Measurements from ENCODE around the gene FOXF2. TPM values are rescaled to one million over a fixed set of nuclear protein-coding genes. Genes with fewer than 3 reads are reported as not detected.
"Not testable (repeated sequence)": the region's sequence is repeated elsewhere in the genome, so short reads cannot be mapped to it uniquely, and the experiment has no call there.

Gene FOXF2
- total RNA-seq, 1 donor from 2014 or later: not detected

DNA sequence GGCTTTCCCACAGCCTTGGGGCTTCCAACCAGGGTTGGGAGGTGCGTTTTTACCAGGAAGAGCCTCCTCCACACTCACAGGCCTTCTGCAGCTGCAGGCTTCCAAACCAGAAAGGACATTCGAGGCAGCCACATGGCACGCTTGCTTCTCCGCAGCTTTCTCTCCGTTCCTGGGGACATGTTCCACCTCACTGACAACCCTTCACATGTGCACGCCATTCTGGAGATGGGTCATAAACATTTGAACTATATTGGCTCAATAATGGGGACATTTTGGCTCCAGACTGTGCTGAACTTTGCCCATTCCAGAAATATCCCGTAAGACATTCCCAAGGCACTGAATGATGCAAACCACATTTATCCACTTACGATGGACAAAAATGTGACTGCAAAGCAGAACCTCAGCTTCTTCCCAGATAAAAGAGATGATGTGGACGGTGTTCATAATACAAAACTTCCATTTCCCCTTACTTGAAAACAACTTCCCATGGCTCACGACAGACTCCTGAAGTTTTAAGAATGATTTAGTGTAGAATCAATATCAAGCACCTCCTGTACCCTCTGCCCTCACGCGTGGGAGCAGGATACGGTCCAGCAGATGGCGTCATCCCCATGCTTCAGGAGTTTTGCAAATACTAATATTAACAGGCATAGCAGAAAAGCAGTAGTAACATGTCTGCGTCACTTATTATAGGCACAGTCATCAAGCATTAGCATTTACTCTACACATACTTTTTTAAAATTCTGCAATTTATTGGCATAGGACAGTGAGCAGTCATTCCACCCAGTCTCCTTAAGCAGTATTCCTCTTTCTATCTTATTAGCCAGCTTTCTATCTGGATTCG is 25.4 kb upstream of the FOXF2 start:
- no peaks in the 10 kb centered on the region for H3K36me3 Mint-ChIP-seq (ENCODE audit: low read depth)

DNA sequence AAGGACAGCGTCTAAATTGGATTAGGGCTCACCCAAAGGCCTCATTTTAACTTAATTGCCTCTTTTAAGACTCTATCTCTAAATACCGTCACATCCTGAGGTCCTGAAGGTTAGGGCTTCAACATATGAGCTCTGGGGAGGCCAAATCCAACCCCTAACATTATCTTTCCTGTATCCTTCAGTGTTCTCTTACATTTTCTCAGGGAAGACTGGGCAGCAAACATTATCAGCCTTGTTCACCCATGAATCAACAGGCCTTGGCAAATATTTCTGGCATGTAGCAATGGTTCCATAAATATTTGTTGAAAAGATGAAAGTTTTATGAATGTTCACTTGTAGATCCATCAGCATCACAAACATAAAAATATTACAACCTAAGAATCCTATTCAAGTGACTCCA is 24.6 kb upstream of the FOXF2 start:
- DNase-seq (ENCODE audit: low read depth, low spot score): no peak
- TF ChIP-seq, protein P1, sequence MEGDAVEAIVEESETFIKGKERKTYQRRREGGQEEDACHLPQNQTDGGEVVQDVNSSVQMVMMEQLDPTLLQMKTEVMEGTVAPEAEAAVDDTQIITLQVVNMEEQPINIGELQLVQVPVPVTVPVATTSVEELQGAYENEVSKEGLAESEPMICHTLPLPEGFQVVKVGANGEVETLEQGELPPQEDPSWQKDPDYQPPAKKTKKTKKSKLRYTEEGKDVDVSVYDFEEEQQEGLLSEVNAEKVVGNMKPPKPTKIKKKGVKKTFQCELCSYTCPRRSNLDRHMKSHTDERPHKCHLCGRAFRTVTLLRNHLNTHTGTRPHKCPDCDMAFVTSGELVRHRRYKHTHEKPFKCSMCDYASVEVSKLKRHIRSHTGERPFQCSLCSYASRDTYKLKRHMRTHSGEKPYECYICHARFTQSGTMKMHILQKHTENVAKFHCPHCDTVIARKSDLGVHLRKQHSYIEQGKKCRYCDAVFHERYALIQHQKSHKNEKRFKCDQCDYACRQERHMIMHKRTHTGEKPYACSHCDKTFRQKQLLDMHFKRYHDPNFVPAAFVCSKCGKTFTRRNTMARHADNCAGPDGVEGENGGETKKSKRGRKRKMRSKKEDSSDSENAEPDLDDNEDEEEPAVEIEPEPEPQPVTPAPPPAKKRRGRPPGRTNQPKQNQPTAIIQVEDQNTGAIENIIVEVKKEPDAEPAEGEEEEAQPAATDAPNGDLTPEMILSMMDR (conservative IDR thresholded peaks at IDR 0.05): no peak
- H3K36me3 Mint-ChIP-seq (ENCODE audit: low read depth): peaks cover 2% of the 10 kb centered on the region
- no peaks in the 10 kb centered on the region for H3K4me1 Mint-ChIP-seq
- H3K9me3 Mint-ChIP-seq: no peaks in the 10 kb centered on the region
- no peak overlapping the region for H3K4me3 Mint-ChIP-seq
- no peak overlapping the region for H3K27ac Mint-ChIP-seq (ENCODE audit: unreplicated experiment)
- H3K27me3 Mint-ChIP-seq (ENCODE audit: low read depth): peaks cover 60% of the 10 kb centered on the region

More for the DNA sequence above, 25.4 kb upstream of the FOXF2 start:
- Mint-ChIP-seq H3K4me3 (no peak overlapping the region), H3K27ac (ENCODE audit: unreplicated experiment) (no peak overlapping the region), H3K4me1 (no peaks in the 10 kb centered on the region), H3K27me3 (ENCODE audit: low read depth) (peaks cover 58% of the 10 kb centered on the region), H3K9me3 (no peaks in the 10 kb centered on the region)
- TF ChIP-seq, protein P1 (conservative IDR thresholded peaks at IDR 0.05): peak; percentile 53
- no peak for DNase-seq (ENCODE audit: low read depth, low spot score)

DNA sequence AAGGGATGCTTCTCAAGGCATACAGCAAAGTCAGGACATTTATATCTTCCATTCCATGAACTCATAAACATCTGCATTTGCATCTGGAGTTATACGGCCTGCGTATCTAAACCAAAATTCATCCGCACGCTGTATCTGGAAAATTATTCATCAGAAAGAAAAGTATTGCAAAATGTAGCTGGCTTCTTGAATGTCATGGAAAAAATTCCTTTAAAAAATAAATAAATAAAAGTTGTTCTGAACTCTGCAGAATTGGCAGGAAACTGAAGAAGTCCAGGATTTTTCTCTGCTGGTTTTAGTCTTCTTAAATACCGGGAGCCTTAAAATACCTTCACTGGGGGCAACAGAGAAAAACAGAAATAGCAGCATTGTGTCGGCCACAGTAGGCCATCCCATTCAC is 23.7 kb upstream of the FOXF2 start:
- Mint-ChIP-seq H3K27me3 (ENCODE audit: low read depth) (peaks cover 63% of the 10 kb centered on the region), H3K36me3 (ENCODE audit: low read depth) (peaks cover 3% of the 10 kb centered on the region), H3K9me3 (no peaks in the 10 kb centered on the region), H3K27ac (ENCODE audit: unreplicated experiment) (no peak overlapping the region), H3K4me3 (no peak overlapping the region), H3K4me1 (no peaks in the 10 kb centered on the region)
- TF ChIP-seq, protein P1 (conservative IDR thresholded peaks at IDR 0.05): no peak
- DNase-seq (ENCODE audit: low read depth, low spot score): no peak

DNA sequence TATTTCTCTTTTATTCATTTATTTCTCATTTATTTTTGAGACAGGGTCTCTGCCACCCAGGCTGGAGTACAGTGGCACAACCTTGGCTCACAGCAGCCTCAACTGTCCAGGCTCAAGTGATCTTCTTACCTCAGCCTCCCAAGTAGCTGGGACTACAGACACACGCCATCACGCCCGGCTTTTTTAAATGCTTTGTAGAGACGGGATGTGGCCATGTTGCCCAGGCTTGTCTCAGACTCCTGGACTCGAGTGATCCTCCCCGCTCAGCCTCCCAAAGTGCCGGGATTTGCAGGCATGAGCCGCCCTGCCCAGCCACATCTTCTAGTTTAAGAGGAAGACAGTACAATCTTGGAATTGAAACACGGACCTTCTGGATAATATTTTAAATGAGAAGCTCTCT is 21.6 kb upstream of the FOXF2 start:
- no peaks in the 10 kb centered on the region for H3K4me1 Mint-ChIP-seq
- peaks cover 6% of the 10 kb centered on the region for H3K36me3 Mint-ChIP-seq (ENCODE audit: low read depth)
- peaks cover 6% of the 10 kb centered on the region for H3K9me3 Mint-ChIP-seq
- H3K27ac Mint-ChIP-seq (ENCODE audit: unreplicated experiment): no peak overlapping the region
- TF ChIP-seq, protein P1 (conservative IDR thresholded peaks at IDR 0.05): no peak
- DNase-seq (ENCODE audit: low read depth, low spot score): no peak
- H3K27me3 Mint-ChIP-seq (ENCODE audit: low read depth): peaks cover 72% of the 10 kb centered on the region
- H3K4me3 Mint-ChIP-seq: no peak overlapping the region

DNA sequence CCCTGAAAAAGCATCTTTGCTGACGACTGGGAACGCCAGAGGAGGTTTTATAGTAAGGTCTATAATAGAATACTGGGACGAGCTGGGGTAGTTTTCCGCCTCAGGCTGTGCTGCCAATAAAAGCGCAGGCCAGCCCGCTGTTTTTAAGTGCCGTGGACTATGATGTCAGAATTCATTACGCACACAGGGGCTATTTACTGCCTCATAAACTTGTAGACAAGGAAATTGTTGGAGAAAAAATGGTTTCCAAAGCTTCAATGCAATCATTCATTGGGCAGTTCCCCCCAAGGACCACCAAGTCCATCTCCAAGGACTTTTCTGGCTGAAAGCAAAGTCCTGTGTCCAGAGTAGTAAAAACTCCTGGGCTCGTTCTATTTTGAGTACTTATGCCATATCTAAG is 20.4 kb upstream of the FOXF2 start:
- no peak for DNase-seq (ENCODE audit: low read depth, low spot score)
- H3K27ac Mint-ChIP-seq (ENCODE audit: unreplicated experiment): no peak overlapping the region
- TF ChIP-seq, protein P1 (conservative IDR thresholded peaks at IDR 0.05): no peak
- H3K4me1 Mint-ChIP-seq: no peaks in the 10 kb centered on the region
- no peak overlapping the region for H3K4me3 Mint-ChIP-seq
- peaks cover 81% of the 10 kb centered on the region for H3K27me3 Mint-ChIP-seq (ENCODE audit: low read depth)
- peaks cover 8% of the 10 kb centered on the region for H3K36me3 Mint-ChIP-seq (ENCODE audit: low read depth)
- H3K9me3 Mint-ChIP-seq: peaks cover 8% of the 10 kb centered on the region

DNA sequence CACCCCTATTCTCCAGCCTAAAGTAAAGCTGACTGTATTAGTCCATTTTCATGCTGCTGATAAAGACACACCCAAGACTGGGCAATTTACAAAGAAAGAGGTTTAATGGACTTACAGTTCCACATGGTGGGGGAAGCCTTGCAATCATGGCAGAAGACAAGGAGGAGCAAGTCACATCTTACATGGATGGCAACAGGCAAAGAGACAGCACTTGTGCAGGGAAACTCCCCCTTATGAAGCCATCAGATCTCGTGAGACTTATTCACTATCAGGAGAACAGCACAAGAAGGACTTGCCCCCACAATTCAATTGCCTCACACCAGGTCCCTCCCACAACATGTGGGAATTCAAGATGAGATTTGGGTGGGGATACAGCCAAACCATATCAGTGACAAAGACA is 19.7 kb upstream of the FOXF2 start:
- Mint-ChIP-seq H3K9me3 (peaks cover 11% of the 10 kb centered on the region), H3K27me3 (ENCODE audit: low read depth) (peaks cover 82% of the 10 kb centered on the region)
- not testable (repeated sequence) for H3K36me3 Mint-ChIP-seq (ENCODE audit: low read depth); H3K4me3 Mint-ChIP-seq; DNase-seq (ENCODE audit: low read depth, low spot score); H3K27ac Mint-ChIP-seq (ENCODE audit: unreplicated experiment); H3K4me1 Mint-ChIP-seq

All from neural crest cell (in vitro differentiated cells).